GM23338 (cell line): ENCODE results near the gene LSP1. TPM values are rescaled to one million over a fixed set of nuclear protein-coding genes. Genes with fewer than 3 reads are reported as not detected.

Source experiments
- ATAC-seq: fragments of 200-7000 bp; cut with Tn5 transposase; 3 replicates; pipeline ENCODE4 v1.9.1; 2020
- DNase-seq: peaks from one replicate; pipeline ENCODE4 v3.0.0-alpha.2; 2015; ENCODE audit warnings: low spot score
- H2AFZ ChIP-seq: fragments of 200-600 bp; sonication (generic); 2 replicates; pipeline ENCODE4 v1.8.0; 2016; ENCODE audit warnings: antibody characterized with exemption, mild to moderate bottlenecking, moderate library complexity
- H3F3A ChIP-seq: fragments of 200-600 bp; sonication (generic); replicated peaks from 2 replicates; pipeline ENCODE4 v1.8.0; 2017; ENCODE audit warnings: antibody characterized with exemption, mixed run types, low read depth
- H3K27ac ChIP-seq: fragments of 200-600 bp; sonication (generic); 2 replicates; pipeline ENCODE4 v1.6.1; 2016; ENCODE audit warnings: low read depth
- H3K27me3 ChIP-seq: fragments of 200-600 bp; sonication (generic); 2 replicates; pipeline ENCODE4 v1.8.0; 2016; ENCODE audit warnings: mild to moderate bottlenecking, mixed run types, moderate library complexity; ENCODE audit not compliant: insufficient read depth
- H3K36me3 ChIP-seq: fragments of 200-600 bp; sonication (generic); 2 replicates; pipeline ENCODE4 v1.8.0; 2016; ENCODE audit warnings: mild to moderate bottlenecking; ENCODE audit not compliant: insufficient read depth
- H3K4me1 ChIP-seq: fragments of 200-600 bp; sonication (generic); 2 replicates; pipeline ENCODE4 v1.8.0; 2016; ENCODE audit warnings: mild to moderate bottlenecking, moderate library complexity; ENCODE audit not compliant: insufficient read depth
- H3K4me2 ChIP-seq: fragments of 200-600 bp; sonication (generic); 2 replicates; pipeline ENCODE4 v1.7.1; 2017; ENCODE audit warnings: mixed run types
- H3K4me3 ChIP-seq: fragments of 200-600 bp; sonication (generic); 2 replicates; pipeline ENCODE4 v1.6.1; 2016; ENCODE audit warnings: mixed run types
- H3K79me2 ChIP-seq: fragments of 200-600 bp; sonication (generic); replicated peaks from 2 replicates; pipeline ENCODE4 v1.8.0; 2017; ENCODE audit warnings: mild to moderate bottlenecking; ENCODE audit not compliant: insufficient read depth
- H3K9me2 ChIP-seq: fragments of 200-600 bp; sonication (generic); 2 replicates; pipeline ENCODE4 v1.8.0; 2017; ENCODE audit not compliant: insufficient read depth
- H4K20me1 ChIP-seq: fragments of 200-600 bp; sonication (generic); replicated peaks from 2 replicates; pipeline ENCODE4 v1.8.0; 2017; ENCODE audit warnings: mild to moderate bottlenecking; ENCODE audit not compliant: insufficient read depth
- H3K27ac Mint-ChIP-seq: 2 replicates; pipeline ENCODE4 v1.8.0; 2020; ENCODE audit warnings: inconsistent platforms, mild to moderate bottlenecking, moderate library complexity, mixed read lengths
- H3K27me3 Mint-ChIP-seq: 3 replicates; pipeline ENCODE4 v1.8.0; 2022; ENCODE audit warnings: low read depth, mild to moderate bottlenecking, moderate library complexity, mixed read lengths, inconsistent platforms; ENCODE audit not compliant: insufficient read depth, poor library complexity
- H3K36me3 Mint-ChIP-seq: 3 replicates; pipeline ENCODE4 v1.8.0; 2021; ENCODE audit warnings: low read depth, mild to moderate bottlenecking, inconsistent platforms, moderate library complexity, mixed read lengths
- H3K4me1 Mint-ChIP-seq: 3 replicates; pipeline ENCODE4 v1.8.0; 2020; ENCODE audit warnings: mild to moderate bottlenecking, inconsistent platforms, mixed read lengths
- H3K4me3 Mint-ChIP-seq: 3 replicates; pipeline ENCODE4 v1.8.0; 2021; ENCODE audit warnings: moderate library complexity, mild to moderate bottlenecking, inconsistent platforms, mixed read lengths
- H3K9me3 Mint-ChIP-seq: 3 replicates; pipeline ENCODE4 v1.8.0; 2020; ENCODE audit warnings: moderate library complexity, mild to moderate bottlenecking, inconsistent platforms, mixed read lengths
- EZH2 ChIP-seq: fragments of 200-600 bp; sonication (generic); IDR thresholded peaks from one replicate; pipeline ENCODE4 v1.8.0; 2017; ENCODE audit warnings: antibody characterized with exemption, mild to moderate bottlenecking, low read depth; ENCODE audit not compliant: unreplicated experiment
- EZH2phosphoT487 ChIP-seq: fragments of 200-600 bp; sonication (generic); IDR thresholded peaks from one replicate; pipeline ENCODE4 v1.8.1; 2018; ENCODE audit warnings: antibody characterized with exemption; ENCODE audit not compliant: unreplicated experiment
- ZNF114 ChIP-seq: fragments of 250-450 bp; sonication (Bioruptor Pico); IDR thresholded peaks from 2 replicates; pipeline ENCODE4 v1.5.0; 2020; ENCODE audit warnings: mild to moderate bottlenecking, moderate library complexity
- polyA plus RNA-seq: library from polyadenylated mRNA; unstranded; fragments of >200 nt; fragmentation: Nextera tagmentation; extraction: Ambion mirVana; gene quantifications from 2 replicates; pipeline ENCODE4 v1.2.1, GENCODE V29; 2016
- total RNA-seq: library from RNA; depleted of rRNA; stranded (reverse); fragments of >200 nt; shearing (Covaris generic); gene quantifications from 2 replicates; pipeline ENCODE4 v1.2.3, GENCODE V29; 2014
- TF ChIP-seq, protein P1 (sequence below): fragments of 250-450 bp; sonication (Bioruptor Pico); IDR thresholded peaks from 2 replicates; pipeline ENCODE4 v1.5.0; 2020; ENCODE audit warnings: mild to moderate bottlenecking, moderate library complexity
- TF ChIP-seq, protein P2 (sequence below), 2 experiments: fragments of 200-600 bp in 1 of 2; sonication (generic) in 1 of 2; conservative IDR thresholded peaks; 2 replicates each; pipeline versions ENCODE4 v1.5.1 to v1.6.1; 2016 to 2017; ENCODE audit warnings: antibody characterized with exemption in 2 of 2, low read depth in 2 of 2, mild to moderate bottlenecking in 2 of 2, moderate library complexity in 1 of 2

LSP1 gene
- total and polyA plus RNA-seq, 2 experiments from 2014 or later = 0.84 TPM; not detected in 1

DNA sequence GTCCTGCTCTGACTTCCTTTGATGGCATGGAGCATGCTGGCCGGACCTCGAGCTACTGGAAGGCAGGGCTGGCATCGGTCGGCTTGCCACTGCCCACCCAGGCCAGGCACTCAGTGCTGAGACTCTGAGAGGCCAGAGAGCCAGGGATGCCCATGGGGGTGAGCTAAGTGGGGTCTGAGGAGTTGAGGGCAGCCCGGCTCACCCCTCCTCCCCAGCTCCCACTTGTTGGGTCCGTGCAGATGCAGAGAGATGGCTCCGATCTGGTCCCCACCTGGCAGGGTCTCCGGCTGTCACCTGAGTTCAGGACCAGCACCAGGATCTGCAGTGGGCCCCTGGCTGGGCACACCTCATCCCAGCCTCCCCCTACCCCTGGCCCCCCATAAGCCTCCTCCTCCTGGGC, 13.3 kb downstream of the LSP1 start:
- H3F3A ChIP-seq = no peaks in the 10 kb centered on the region
- no peaks in the 10 kb centered on the region for H3K27me3 ChIP-seq
- no peaks in the 10 kb centered on the region for H3K36me3 ChIP-seq
- DNase-seq (no peak), ATAC-seq (no peak)
- TF ChIP-seq ZNF114 (CRISPR knock-in tag) = no peak
- TF ChIP-seq EZH2phosphoT487 = no peak
- TF ChIP-seq, protein P1, sequence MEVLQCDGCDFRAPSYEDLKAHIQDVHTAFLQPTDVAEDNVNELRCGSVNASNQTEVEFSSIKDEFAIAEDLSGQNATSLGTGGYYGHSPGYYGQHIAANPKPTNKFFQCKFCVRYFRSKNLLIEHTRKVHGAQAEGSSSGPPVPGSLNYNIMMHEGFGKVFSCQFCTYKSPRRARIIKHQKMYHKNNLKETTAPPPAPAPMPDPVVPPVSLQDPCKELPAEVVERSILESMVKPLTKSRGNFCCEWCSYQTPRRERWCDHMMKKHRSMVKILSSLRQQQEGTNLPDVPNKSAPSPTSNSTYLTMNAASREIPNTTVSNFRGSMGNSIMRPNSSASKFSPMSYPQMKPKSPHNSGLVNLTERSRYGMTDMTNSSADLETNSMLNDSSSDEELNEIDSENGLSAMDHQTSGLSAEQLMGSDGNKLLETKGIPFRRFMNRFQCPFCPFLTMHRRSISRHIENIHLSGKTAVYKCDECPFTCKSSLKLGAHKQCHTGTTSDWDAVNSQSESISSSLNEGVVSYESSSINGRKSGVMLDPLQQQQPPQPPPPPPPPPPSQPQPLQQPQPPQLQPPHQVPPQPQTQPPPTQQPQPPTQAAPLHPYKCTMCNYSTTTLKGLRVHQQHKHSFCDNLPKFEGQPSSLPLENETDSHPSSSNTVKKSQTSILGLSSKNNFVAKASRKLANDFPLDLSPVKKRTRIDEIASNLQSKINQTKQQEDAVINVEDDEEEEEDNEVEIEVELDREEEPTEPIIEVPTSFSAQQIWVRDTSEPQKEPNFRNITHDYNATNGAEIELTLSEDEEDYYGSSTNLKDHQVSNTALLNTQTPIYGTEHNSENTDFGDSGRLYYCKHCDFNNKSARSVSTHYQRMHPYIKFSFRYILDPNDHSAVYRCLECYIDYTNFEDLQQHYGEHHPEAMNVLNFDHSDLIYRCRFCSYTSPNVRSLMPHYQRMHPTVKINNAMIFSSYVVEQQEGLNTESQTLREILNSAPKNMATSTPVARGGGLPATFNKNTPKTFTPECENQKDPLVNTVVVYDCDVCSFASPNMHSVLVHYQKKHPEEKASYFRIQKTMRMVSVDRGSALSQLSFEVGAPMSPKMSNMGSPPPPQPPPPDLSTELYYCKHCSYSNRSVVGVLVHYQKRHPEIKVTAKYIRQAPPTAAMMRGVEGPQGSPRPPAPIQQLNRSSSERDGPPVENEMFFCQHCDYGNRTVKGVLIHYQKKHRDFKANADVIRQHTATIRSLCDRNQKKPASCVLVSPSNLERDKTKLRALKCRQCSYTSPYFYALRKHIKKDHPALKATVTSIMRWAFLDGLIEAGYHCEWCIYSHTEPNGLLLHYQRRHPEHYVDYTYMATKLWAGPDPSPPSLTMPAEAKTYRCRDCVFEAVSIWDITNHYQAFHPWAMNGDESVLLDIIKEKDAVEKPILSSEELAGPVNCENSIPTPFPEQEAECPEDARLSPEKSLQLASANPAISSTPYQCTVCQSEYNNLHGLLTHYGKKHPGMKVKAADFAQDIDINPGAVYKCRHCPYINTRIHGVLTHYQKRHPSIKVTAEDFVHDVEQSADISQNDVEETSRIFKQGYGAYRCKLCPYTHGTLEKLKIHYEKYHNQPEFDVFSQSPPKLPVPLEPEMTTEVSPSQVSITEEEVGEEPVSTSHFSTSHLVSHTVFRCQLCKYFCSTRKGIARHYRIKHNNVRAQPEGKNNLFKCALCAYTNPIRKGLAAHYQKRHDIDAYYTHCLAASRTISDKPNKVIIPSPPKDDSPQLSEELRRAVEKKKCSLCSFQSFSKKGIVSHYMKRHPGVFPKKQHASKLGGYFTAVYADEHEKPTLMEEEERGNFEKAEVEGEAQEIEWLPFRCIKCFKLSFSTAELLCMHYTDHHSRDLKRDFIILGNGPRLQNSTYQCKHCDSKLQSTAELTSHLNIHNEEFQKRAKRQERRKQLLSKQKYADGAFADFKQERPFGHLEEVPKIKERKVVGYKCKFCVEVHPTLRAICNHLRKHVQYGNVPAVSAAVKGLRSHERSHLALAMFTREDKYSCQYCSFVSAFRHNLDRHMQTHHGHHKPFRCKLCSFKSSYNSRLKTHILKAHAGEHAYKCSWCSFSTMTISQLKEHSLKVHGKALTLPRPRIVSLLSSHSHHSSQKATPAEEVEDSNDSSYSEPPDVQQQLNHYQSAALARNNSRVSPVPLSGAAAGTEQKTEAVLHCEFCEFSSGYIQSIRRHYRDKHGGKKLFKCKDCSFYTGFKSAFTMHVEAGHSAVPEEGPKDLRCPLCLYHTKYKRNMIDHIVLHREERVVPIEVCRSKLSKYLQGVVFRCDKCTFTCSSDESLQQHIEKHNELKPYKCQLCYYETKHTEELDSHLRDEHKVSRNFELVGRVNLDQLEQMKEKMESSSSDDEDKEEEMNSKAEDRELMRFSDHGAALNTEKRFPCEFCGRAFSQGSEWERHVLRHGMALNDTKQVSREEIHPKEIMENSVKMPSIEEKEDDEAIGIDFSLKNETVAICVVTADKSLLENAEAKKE (CRISPR knock-in tag) = no peak
- TF ChIP-seq, protein P2, sequence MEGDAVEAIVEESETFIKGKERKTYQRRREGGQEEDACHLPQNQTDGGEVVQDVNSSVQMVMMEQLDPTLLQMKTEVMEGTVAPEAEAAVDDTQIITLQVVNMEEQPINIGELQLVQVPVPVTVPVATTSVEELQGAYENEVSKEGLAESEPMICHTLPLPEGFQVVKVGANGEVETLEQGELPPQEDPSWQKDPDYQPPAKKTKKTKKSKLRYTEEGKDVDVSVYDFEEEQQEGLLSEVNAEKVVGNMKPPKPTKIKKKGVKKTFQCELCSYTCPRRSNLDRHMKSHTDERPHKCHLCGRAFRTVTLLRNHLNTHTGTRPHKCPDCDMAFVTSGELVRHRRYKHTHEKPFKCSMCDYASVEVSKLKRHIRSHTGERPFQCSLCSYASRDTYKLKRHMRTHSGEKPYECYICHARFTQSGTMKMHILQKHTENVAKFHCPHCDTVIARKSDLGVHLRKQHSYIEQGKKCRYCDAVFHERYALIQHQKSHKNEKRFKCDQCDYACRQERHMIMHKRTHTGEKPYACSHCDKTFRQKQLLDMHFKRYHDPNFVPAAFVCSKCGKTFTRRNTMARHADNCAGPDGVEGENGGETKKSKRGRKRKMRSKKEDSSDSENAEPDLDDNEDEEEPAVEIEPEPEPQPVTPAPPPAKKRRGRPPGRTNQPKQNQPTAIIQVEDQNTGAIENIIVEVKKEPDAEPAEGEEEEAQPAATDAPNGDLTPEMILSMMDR (conservative IDR thresholded peaks at IDR 0.05; ENCODE audit: low read depth in 2 of 2) = no peak
- TF ChIP-seq EZH2 = no peak
- no peak overlapping the region for H3K4me2 ChIP-seq
- no peaks in the 10 kb centered on the region for H3K4me1 ChIP-seq
- Mint-ChIP-seq H3K9me3 (no peaks in the 10 kb centered on the region), H3K4me1 (peaks cover 2% of the 10 kb centered on the region; the same call in 1 of the 3 replicates), H3K27ac (no peak overlapping the region), H3K27me3 (peaks cover 6% of the 10 kb centered on the region), H3K36me3 (no peaks in the 10 kb centered on the region), H3K4me3 (no peak overlapping the region)
- no peak overlapping the region for H3K27ac ChIP-seq
- no peak overlapping the region for H3K4me3 ChIP-seq
- H4K20me1 ChIP-seq = no peaks in the 10 kb centered on the region
- no peaks in the 10 kb centered on the region for H3K9me2 ChIP-seq
- H2AFZ ChIP-seq = no peak overlapping the region
- H3K79me2 ChIP-seq = no peaks in the 10 kb centered on the region
